LNCAP (cell line): ENCODE data around the gene GMDS.

Experiments
- CTCF ChIP-seq: fragments of 450-650 bp; IDR thresholded peaks from 2 replicates; pipeline ENCODE4 v1.5.1; 2017; ENCODE audit warnings: mild to moderate bottlenecking

The GMDS gene

GRCh38 chr6:1705183-1705582 lies 540.2 kb downstream of the GMDS start:
- no peak for TF ChIP-seq CTCF

- TF ChIP-seq CTCF, result no peak
Observed at GRCh38 chr6:1704711-1705110, 540.7 kb downstream of the GMDS start.

- no peak for TF ChIP-seq CTCF
Observed at GRCh38 chr6:1703923-1704322, 541.5 kb downstream of the GMDS start.

GRCh38 chr6:1703091-1703855 lies 542.1 kb downstream of the GMDS start:
- TF ChIP-seq CTCF, result no peak

GRCh38 chr6:1702580-1703051 lies 542.8 kb downstream of the GMDS start:
- no peak for TF ChIP-seq CTCF

- no peak for TF ChIP-seq CTCF
Observed at GRCh38 chr6:1701668-1702353, 543.6 kb downstream of the GMDS start.

GRCh38 chr6:1700278-1700967 lies 545.0 kb downstream of the GMDS start:
- TF ChIP-seq CTCF, result no peak
